ENCODE data around the gene APOOL. TPM values are rescaled to one million over a fixed set of nuclear protein-coding genes. Genes with fewer than 3 reads are reported as not detected.

APOOL gene
- polyA plus RNA-seq, 3 donors, result 2.0 to 4.7 (median 2.8) TPM

DNA sequence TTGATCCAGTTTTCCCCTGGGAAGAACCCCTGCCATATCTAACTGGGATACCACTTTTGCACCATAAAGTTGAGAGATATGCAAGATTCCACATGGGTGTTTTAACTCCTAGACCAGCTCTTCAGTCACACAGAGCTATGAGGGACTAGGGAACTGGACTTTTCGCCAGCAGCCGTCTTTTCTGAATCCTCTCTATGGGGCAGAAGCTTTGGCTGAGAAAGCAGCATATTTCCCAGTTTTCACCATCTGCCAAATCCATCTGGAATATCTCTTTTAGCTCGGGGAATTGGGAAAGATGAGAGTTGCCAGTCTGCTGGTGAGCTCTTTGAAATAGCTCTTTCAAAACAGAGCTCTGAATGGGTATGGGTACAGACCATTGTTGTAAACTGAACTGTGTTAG lies 20.9 kb downstream of the APOOL start:
- Histone ChIP-seq H3K9me3 (replicated peaks in 1 of 2; ENCODE audit: control insufficient read depth in 1 of 2, insufficient read depth in 1 of 2, low read length in 2 of 2) (peaks cover 3 to 22% of the 10 kb centered on the region in 2 donors), H2AFZ (ENCODE audit: insufficient read depth, low read depth, low read length, poor library complexity, severe bottlenecking) (no peak overlapping the region), H3K9ac (ENCODE audit: insufficient read depth, low read length, poor library complexity, severe bottlenecking) (no peak overlapping the region), H4K20me1 (ENCODE audit: insufficient read depth, low read length) (no peaks in the 10 kb centered on the region), H3K27me3 (ENCODE audit: control insufficient read depth in 2 of 2, insufficient read depth in 2 of 2, low read length in 2 of 2) (no peaks in the 10 kb centered on the region), H3K4me3 (replicated peaks in 1 of 3; ENCODE audit: low read depth in 2 of 3, low read length in 3 of 3) (no peak overlapping the region), H3K79me2 (ENCODE audit: insufficient read depth, low read length) (no peaks in the 10 kb centered on the region), H3K27ac (ENCODE audit: low read depth in 1 of 2, low read length in 2 of 2) (no peak overlapping the region), H3K4me1 (ENCODE audit: control insufficient read depth in 1 of 2, insufficient read depth in 2 of 2, low read length in 2 of 2) (no peaks in the 10 kb centered on the region), H3K4me2 (replicated peaks; ENCODE audit: extremely low read depth, low read length, poor library complexity, severe bottlenecking) (no peak overlapping the region), H3K36me3 (replicated peaks in 1 of 2; ENCODE audit: control insufficient read depth in 1 of 2, insufficient read depth in 2 of 2, low read length in 2 of 2) (no peaks in the 10 kb centered on the region)
- Mint-ChIP-seq H3K27ac (no peak overlapping the region), H3K36me3 (peaks cover 1 to 5% of the 10 kb centered on the region in 2 donors), H3K27me3 (ENCODE audit: low read depth in 3 of 3) (no peaks in the 10 kb centered on the region), H3K4me3 (no peak overlapping the region), H3K4me1 (no peaks in the 10 kb centered on the region), H3K9me3 (peaks cover 2 to 14% (median 4%) of the 10 kb centered on the region in 7 donors)
- WGBS (ENCODE audit: insufficient coverage), result 100% methylated on average over 2 of the region's 3 CpGs
- intact Hi-C loops (cut with micrococcal nuclease), result no loop called here
- TF ChIP-seq, protein P1, sequence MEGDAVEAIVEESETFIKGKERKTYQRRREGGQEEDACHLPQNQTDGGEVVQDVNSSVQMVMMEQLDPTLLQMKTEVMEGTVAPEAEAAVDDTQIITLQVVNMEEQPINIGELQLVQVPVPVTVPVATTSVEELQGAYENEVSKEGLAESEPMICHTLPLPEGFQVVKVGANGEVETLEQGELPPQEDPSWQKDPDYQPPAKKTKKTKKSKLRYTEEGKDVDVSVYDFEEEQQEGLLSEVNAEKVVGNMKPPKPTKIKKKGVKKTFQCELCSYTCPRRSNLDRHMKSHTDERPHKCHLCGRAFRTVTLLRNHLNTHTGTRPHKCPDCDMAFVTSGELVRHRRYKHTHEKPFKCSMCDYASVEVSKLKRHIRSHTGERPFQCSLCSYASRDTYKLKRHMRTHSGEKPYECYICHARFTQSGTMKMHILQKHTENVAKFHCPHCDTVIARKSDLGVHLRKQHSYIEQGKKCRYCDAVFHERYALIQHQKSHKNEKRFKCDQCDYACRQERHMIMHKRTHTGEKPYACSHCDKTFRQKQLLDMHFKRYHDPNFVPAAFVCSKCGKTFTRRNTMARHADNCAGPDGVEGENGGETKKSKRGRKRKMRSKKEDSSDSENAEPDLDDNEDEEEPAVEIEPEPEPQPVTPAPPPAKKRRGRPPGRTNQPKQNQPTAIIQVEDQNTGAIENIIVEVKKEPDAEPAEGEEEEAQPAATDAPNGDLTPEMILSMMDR (IDR thresholded peaks at IDR 0.05), result no peak
- no peak for DNase-seq

DNA sequence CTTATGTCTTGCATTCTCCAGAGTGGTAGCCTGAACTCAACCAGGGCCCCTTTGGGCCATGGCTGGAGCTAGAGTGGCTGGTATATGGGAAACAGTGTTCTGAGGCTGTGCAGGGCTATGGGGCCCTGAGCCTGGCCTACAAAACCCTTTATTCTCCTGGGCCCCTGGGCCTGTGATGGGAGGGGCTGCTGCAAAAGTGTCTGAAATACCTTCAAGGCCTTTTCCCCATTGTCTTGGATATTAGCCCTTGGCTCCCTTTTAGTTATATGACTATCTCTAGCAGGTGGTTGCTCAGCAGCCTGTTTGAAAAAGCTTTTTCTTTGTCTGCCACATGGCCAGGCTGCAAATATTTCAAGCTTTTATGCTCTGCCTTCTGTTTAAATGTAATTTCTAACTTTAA lies 22.5 kb downstream of the APOOL start:
- no peaks in the 10 kb centered on the region for H3K4me1 Mint-ChIP-seq
- Histone ChIP-seq H3K79me2 (ENCODE audit: insufficient read depth, low read length) (no peaks in the 10 kb centered on the region), H3K27me3 (ENCODE audit: control insufficient read depth in 2 of 2, insufficient read depth in 2 of 2, low read length in 2 of 2) (no peaks in the 10 kb centered on the region), H3K9ac (ENCODE audit: insufficient read depth, low read length, poor library complexity, severe bottlenecking) (no peak overlapping the region), H3K27ac (ENCODE audit: low read depth in 1 of 2, low read length in 2 of 2) (no peak overlapping the region), H3K4me1 (ENCODE audit: control insufficient read depth in 1 of 2, insufficient read depth in 2 of 2, low read length in 2 of 2) (no peaks in the 10 kb centered on the region), H3K36me3 (replicated peaks in 1 of 2; ENCODE audit: control insufficient read depth in 1 of 2, insufficient read depth in 2 of 2, low read length in 2 of 2) (no peaks in the 10 kb centered on the region), H3K9me3 (replicated peaks in 1 of 2; ENCODE audit: control insufficient read depth in 1 of 2, insufficient read depth in 1 of 2, low read length in 2 of 2) (peaks cover 0 to 6% of the 10 kb centered on the region in 2 donors), H3K4me3 (replicated peaks in 1 of 3; ENCODE audit: low read depth in 2 of 3, low read length in 3 of 3) (no peak overlapping the region), H4K20me1 (ENCODE audit: insufficient read depth, low read length) (no peaks in the 10 kb centered on the region), H2AFZ (ENCODE audit: insufficient read depth, low read depth, low read length, poor library complexity, severe bottlenecking) (no peak overlapping the region), H3K4me2 (replicated peaks; ENCODE audit: extremely low read depth, low read length, poor library complexity, severe bottlenecking) (no peak overlapping the region)
- H3K9me3 Mint-ChIP-seq, result peaks cover 0 to 7% (median 3%) of the 10 kb centered on the region in 7 donors
- TF ChIP-seq, protein P1 (IDR thresholded peaks at IDR 0.05), result no peak
- no peak overlapping the region for H3K4me3 Mint-ChIP-seq
- H3K27me3 Mint-ChIP-seq (ENCODE audit: low read depth in 3 of 3), result no peaks in the 10 kb centered on the region
- no peak for DNase-seq
- H3K36me3 Mint-ChIP-seq, result peaks cover 0 to 5% of the 10 kb centered on the region in 2 donors
- H3K27ac Mint-ChIP-seq, result no peak overlapping the region
- intact Hi-C loops (cut with micrococcal nuclease), result no loop called here

Data from CD14-positive monocyte (primary cell).